IMR-90 (cell line): ENCODE results near the gene TMEM101. TPM values are rescaled to one million over a fixed set of nuclear protein-coding genes. Genes with fewer than 3 reads are reported as not detected.

Experiments
- ATAC-seq: fragments of 200-7000 bp; cut with Tn5 transposase; 2 replicates; pipeline ENCODE4 v1.9.1; 2020; ENCODE audit warnings: low read depth, mild to moderate bottlenecking, moderate library complexity
- BruUV-seq: library from RNA; stranded (reverse); fragments of 400-500 nt; replicated peaks from 2 replicates; lab custom pipeline; 2021; lab: Mats Ljungman, UMichigan
- CTCF ChIA-PET: fragments of 300-600 bp; formaldehyde crosslinking; extraction: SDS; loops from one replicate; lab custom pipeline; 2021; ENCODE audit warnings: antibody characterized with exemption; lab: Yijun Ruan, JAX
- POLR2A ChIA-PET: fragments of 300-600 bp; sonication (Branson Sonifier 250); formaldehyde crosslinking; loops from one replicate; lab custom pipeline; 2022; ENCODE audit warnings: antibody characterized with exemption; ENCODE audit not compliant: unreplicated experiment; lab: Charles Lee
- DNase-seq: peaks from one replicate; pipeline ENCODE4 v3.0.0; 2013
- H2AFZ ChIP-seq: replicated peaks from 2 replicates; pipeline ENCODE3; 2013; ENCODE audit warnings: low read length, mild to moderate bottlenecking; ENCODE audit not compliant: poor library complexity
- H2AK5ac ChIP-seq: 2 replicates; pipeline ENCODE4 v1.6.1; 2013; ENCODE audit warnings: low read depth, low read length, inconsistent platforms
- H2AK9ac ChIP-seq: replicated peaks from 2 replicates; pipeline ENCODE3; 2013; ENCODE audit warnings: mild to moderate bottlenecking, low read depth, low read length, moderate library complexity; ENCODE audit not compliant: poor library complexity
- H2BK120ac ChIP-seq: 2 replicates; pipeline ENCODE4 v1.6.1; 2013; ENCODE audit warnings: low read depth, low read length, inconsistent platforms
- H2BK15ac ChIP-seq: 3 replicates; pipeline ENCODE4 v1.6.1; 2013; ENCODE audit warnings: low read depth, low read length, inconsistent platforms
- H2BK20ac ChIP-seq: 2 replicates; pipeline ENCODE4 v1.6.1; 2013; ENCODE audit warnings: low read depth, mild to moderate bottlenecking, inconsistent platforms, low read length, moderate library complexity
- H2BK5ac ChIP-seq: 2 replicates; pipeline ENCODE4 v1.6.1; 2013; ENCODE audit warnings: mild to moderate bottlenecking, low read depth, low read length, inconsistent platforms; ENCODE audit not compliant: poor library complexity, severe bottlenecking
- H3K14ac ChIP-seq: replicated peaks from 2 replicates; pipeline ENCODE4 v1.6.1; 2013; ENCODE audit warnings: low read depth, low read length, inconsistent platforms
- H3K18ac ChIP-seq: 2 replicates; pipeline ENCODE4 v1.6.1; 2013; ENCODE audit warnings: low read depth, low read length, control low read depth
- H3K23ac ChIP-seq: 2 replicates; pipeline ENCODE4 v1.6.1; 2013; ENCODE audit warnings: low read depth, low read length, inconsistent platforms
- H3K27ac ChIP-seq: 2 replicates; pipeline ENCODE4 v1.5.1; 2013; ENCODE audit warnings: mild to moderate bottlenecking, control low read depth, low read length; ENCODE audit not compliant: insufficient read depth
- H3K27me3 ChIP-seq: 2 replicates; pipeline ENCODE4 v1.6.1; 2013; ENCODE audit warnings: low read length; ENCODE audit not compliant: control insufficient read depth, insufficient read depth
- H3K36me3 ChIP-seq: 2 replicates; pipeline ENCODE4 v1.6.1; 2013; ENCODE audit warnings: low read length, mixed read lengths; ENCODE audit not compliant: control insufficient read depth, insufficient read depth
- H3K4ac ChIP-seq: 2 replicates; pipeline ENCODE4 v1.6.1; 2013; ENCODE audit warnings: low read depth, low read length, inconsistent platforms
- H3K4me1 ChIP-seq: 2 replicates; pipeline ENCODE4 v1.6.1; 2013; ENCODE audit warnings: low read length, mixed read lengths; ENCODE audit not compliant: control insufficient read depth, insufficient read depth
- H3K4me2 ChIP-seq: 2 replicates; pipeline ENCODE4 v1.6.1; 2013; ENCODE audit warnings: low read depth, mild to moderate bottlenecking, control low read depth, low read length, moderate library complexity
- H3K4me3 ChIP-seq: 2 replicates; pipeline ENCODE4 v1.5.1; 2013; ENCODE audit warnings: low read depth, mild to moderate bottlenecking, control low read depth, low read length, moderate library complexity; ENCODE audit not compliant: insufficient read depth
- H3K56ac ChIP-seq: 2 replicates; pipeline ENCODE4 v1.6.1; 2013; ENCODE audit warnings: low read length, inconsistent platforms; ENCODE audit not compliant: insufficient read depth; ENCODE audit errors: extremely low read depth
- H3K79me1 ChIP-seq, 2 experiments: 2 replicates each; pipeline ENCODE4 v1.6.1; 2013; ENCODE audit warnings: low read length in 2 of 2, inconsistent platforms in 1 of 2, low read depth in 1 of 2
- H3K9ac ChIP-seq: 2 replicates; pipeline ENCODE4 v1.6.1; 2013; ENCODE audit warnings: low read depth, low read length, control low read depth
- H3K9me1 ChIP-seq: 2 replicates; pipeline ENCODE4 v1.6.1; 2013; ENCODE audit warnings: low read length, inconsistent platforms; ENCODE audit not compliant: insufficient read depth
- H3K9me3 ChIP-seq: 2 replicates; pipeline ENCODE4 v1.6.1; 2013; ENCODE audit warnings: low read length; ENCODE audit not compliant: control insufficient read depth, insufficient read depth
- H4K20me1 ChIP-seq: 2 replicates; pipeline ENCODE4 v1.6.1; 2013; ENCODE audit warnings: low read length, inconsistent platforms; ENCODE audit not compliant: insufficient read depth
- H4K5ac ChIP-seq: 2 replicates; pipeline ENCODE4 v1.6.1; 2013; ENCODE audit warnings: mild to moderate bottlenecking, low read depth, low read length, control low read depth
- H4K8ac ChIP-seq, 2 experiments: 2 replicates each; pipeline ENCODE4 v1.6.1; 2013; ENCODE audit warnings: low read depth in 2 of 2, low read length in 2 of 2, control low read depth in 1 of 2, inconsistent platforms in 1 of 2
- H4K91ac ChIP-seq: 2 replicates; pipeline ENCODE4 v1.6.1; 2013; ENCODE audit warnings: low read depth, low read length, inconsistent platforms; ENCODE audit not compliant: insufficient read depth
- CEBPB ChIP-seq: IDR thresholded peaks from 2 replicates; pipeline ENCODE4 v1.6.1; 2012; ENCODE audit warnings: low read depth, low read length, improper control_type of control experiment
- CHD1 ChIP-seq: IDR thresholded peaks from 2 replicates; pipeline ENCODE4 v1.6.1; 2012; ENCODE audit warnings: low read depth, low read length, improper control_type of control experiment
- FOS ChIP-seq: fragments of 150-350 bp; IDR thresholded peaks from 2 replicates; pipeline ENCODE4 v1.6.1; 2016; ENCODE audit warnings: low read depth, low read length
- MAZ ChIP-seq: IDR thresholded peaks from 2 replicates; pipeline ENCODE4 v1.6.1; 2012; ENCODE audit warnings: low read depth, mild to moderate bottlenecking, low read length, improper control_type of control experiment, moderate library complexity, borderline replicate concordance
- NFE2L2 ChIP-seq: fragments of 150-350 bp; IDR thresholded peaks from 2 replicates; pipeline ENCODE4 v1.6.1; 2016; ENCODE audit warnings: low read depth, mild to moderate bottlenecking, low read length
- POLR2A ChIP-seq: IDR thresholded peaks from 2 replicates; pipeline ENCODE4 v1.6.1; 2012; ENCODE audit warnings: mild to moderate bottlenecking, low read depth, low read length
- RCOR1 ChIP-seq: IDR thresholded peaks from 2 replicates; pipeline ENCODE4 v1.6.1; 2012; ENCODE audit warnings: mild to moderate bottlenecking, low read length, improper control_type of control experiment; ENCODE audit not compliant: insufficient replicate concordance
- USF2 ChIP-seq: fragments of 150-350 bp; IDR thresholded peaks from 2 replicates; pipeline ENCODE4 v1.6.1; 2017; ENCODE audit warnings: mild to moderate bottlenecking, antibody characterized with exemption, low read length, low read depth
- WGBS, 2 experiments: methylation state at CpG; one replicate each; pipeline versions ENCODE4 v1.1.5 to v1.1.7; 2013; ENCODE audit warnings: missing lambda C conversion rate in 2 of 2; ENCODE audit not compliant: insufficient read length in 1 of 2; ENCODE audit errors: extremely low coverage in 2 of 2; 5-methylcytosine and 5-hydroxymethylcytosine counted together
- dilution Hi-C: fragments of 300-500 bp; cut with HindIII; formaldehyde crosslinking; loops from one replicate; pipeline ENCODE4 v1.14.3; 2018; ENCODE audit warnings: low sequenced_read_pairs; ENCODE audit not compliant: unreplicated experiment
- in situ Hi-C: fragments of 300-500 bp; cut with MboI; formaldehyde crosslinking; loops from 3 replicates; pipeline ENCODE4 v1.14.3; 2019; ENCODE audit warnings: low sequenced_read_pairs, inconsistent platforms, mixed read lengths
- intact Hi-C: fragments of 100-400 bp; cut with micrococcal nuclease; formaldehyde crosslinking; loops from 2 replicates; pipeline ENCODE4 v1.10.0; 2022
- polyA plus RNA-seq, 3 experiments: library from polyadenylated mRNA; depleted of rRNA; stranded (reverse); fragments of >200 nt; gene quantifications; 2 replicates each; pipeline ENCODE4 v1.2.3, GENCODE V29; 2012; ENCODE audit warnings: low replicate concordance in 1 of 3
- total RNA-seq: library from RNA; depleted of rRNA; stranded (reverse); fragments of >200 nt; gene quantifications from 2 replicates; pipeline ENCODE4 v1.2.3, GENCODE V29; 2012
- TF ChIP-seq, protein P1 (sequence below): fragments of 150-350 bp; IDR thresholded peaks from 2 replicates; pipeline ENCODE4 v1.6.1; 2016; ENCODE audit warnings: low read depth, mild to moderate bottlenecking, low read length, moderate library complexity, borderline replicate concordance
- TF ChIP-seq, protein P2 (sequence below): conservative IDR thresholded peaks from 2 replicates; pipeline ENCODE4 v1.5.1; 2012; ENCODE audit warnings: mild to moderate bottlenecking, low read depth, low read length, improper control_type of control experiment

TMEM101 gene
- total and polyA plus RNA-seq, 2 of the 4 experiments (the other 2 are of a cell fraction), result 30.7 to 36.6 TPM

DNA sequence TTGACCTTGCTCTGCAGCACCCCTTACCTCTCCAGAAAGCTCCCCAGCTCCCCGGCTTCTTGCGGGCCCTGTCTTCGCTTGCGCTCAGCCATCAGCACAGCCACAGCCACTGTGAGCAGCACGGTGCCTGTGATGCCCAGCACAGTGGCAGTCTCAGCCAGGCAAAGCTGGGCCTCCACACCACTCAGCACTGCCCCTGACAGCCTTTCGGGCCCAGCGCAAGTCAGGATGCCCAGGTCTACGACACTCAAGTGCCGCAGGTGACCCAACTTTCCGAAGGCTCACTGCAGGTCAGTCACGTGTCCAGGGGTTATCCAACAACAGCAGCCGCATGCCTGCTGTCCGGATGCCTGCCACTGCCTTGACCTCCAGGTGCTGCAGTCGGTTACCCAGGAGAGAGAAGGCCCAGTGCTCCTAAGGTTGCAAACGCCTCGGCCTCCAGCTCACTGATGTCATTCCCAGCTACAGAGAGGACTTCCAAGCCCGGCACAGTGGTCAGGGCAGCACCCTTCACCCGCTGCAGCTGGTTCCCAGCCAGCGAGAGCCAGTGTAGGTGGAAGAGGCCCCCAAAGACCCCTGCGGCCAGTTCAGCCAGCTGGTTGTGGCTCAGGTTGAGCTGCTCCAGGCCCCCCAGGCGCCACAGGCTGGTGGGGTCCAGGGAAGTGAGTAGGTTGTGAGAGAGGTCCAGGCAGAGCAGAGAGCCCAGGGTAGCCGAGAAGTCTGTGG, 8.9 kb upstream of the TMEM101 start:
- H4K91ac ChIP-seq, result no peak overlapping the region
- H2AFZ ChIP-seq, result no peak overlapping the region
- H3K4me2 ChIP-seq, result no peak overlapping the region
- peaks cover 3 to 21% of the 10 kb centered on the region in 2 experiments; a peak in 3 of 4 replicates for H3K79me1 ChIP-seq
- no peak overlapping the region for H3K27ac ChIP-seq
- in situ Hi-C loops (no loop called here), intact Hi-C loops (no loop called here), dilution Hi-C loops (no loop called here)
- POLR2A ChIA-PET, result no interaction called here
- no peak overlapping the region for H2AK5ac ChIP-seq
- no peaks in the 10 kb centered on the region for H3K4me1 ChIP-seq
- H3K23ac ChIP-seq, result no peak overlapping the region
- no peaks in the 10 kb centered on the region for H3K9me3 ChIP-seq
- no peaks in the 10 kb centered on the region for H3K27me3 ChIP-seq
- ATAC-seq (no peak), DNase-seq (no peak)
- CTCF ChIA-PET, result interaction anchor here (0.6 kb wide), 1 partner anchor 15 kb away, joined by 3 read pairs; no protein-coding TSS in a partner anchor
- no peak overlapping the region for H2AK9ac ChIP-seq
- peaks cover 5% of the 10 kb centered on the region for H4K20me1 ChIP-seq
- H3K4ac ChIP-seq, result no peak overlapping the region
- peaks cover 11% of the 10 kb centered on the region for H3K9me1 ChIP-seq
- peaks cover 20% of the 10 kb centered on the region for H3K36me3 ChIP-seq
- no peak overlapping the region for H3K18ac ChIP-seq
- TF ChIP-seq, protein P1, sequence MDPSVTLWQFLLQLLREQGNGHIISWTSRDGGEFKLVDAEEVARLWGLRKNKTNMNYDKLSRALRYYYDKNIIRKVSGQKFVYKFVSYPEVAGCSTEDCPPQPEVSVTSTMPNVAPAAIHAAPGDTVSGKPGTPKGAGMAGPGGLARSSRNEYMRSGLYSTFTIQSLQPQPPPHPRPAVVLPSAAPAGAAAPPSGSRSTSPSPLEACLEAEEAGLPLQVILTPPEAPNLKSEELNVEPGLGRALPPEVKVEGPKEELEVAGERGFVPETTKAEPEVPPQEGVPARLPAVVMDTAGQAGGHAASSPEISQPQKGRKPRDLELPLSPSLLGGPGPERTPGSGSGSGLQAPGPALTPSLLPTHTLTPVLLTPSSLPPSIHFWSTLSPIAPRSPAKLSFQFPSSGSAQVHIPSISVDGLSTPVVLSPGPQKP, result no peak
- TF ChIP-seq, protein P2, sequence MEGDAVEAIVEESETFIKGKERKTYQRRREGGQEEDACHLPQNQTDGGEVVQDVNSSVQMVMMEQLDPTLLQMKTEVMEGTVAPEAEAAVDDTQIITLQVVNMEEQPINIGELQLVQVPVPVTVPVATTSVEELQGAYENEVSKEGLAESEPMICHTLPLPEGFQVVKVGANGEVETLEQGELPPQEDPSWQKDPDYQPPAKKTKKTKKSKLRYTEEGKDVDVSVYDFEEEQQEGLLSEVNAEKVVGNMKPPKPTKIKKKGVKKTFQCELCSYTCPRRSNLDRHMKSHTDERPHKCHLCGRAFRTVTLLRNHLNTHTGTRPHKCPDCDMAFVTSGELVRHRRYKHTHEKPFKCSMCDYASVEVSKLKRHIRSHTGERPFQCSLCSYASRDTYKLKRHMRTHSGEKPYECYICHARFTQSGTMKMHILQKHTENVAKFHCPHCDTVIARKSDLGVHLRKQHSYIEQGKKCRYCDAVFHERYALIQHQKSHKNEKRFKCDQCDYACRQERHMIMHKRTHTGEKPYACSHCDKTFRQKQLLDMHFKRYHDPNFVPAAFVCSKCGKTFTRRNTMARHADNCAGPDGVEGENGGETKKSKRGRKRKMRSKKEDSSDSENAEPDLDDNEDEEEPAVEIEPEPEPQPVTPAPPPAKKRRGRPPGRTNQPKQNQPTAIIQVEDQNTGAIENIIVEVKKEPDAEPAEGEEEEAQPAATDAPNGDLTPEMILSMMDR, result no peak
- no peak for TF ChIP-seq CEBPB
- no peak for TF ChIP-seq FOS
- no peak for TF ChIP-seq POLR2A
- TF ChIP-seq USF2, result no peak
- no peak for TF ChIP-seq RCOR1
- TF ChIP-seq MAZ, result no peak
- TF ChIP-seq CHD1, result no peak
- no peak for TF ChIP-seq NFE2L2
- 94% methylated on average over 9 of the region's 22 CpGs; no CpG with 5 or more reads in 1 of the 2 experiments for WGBS, 2 experiments
- H3K4me3 ChIP-seq, result no peak overlapping the region
- no peak overlapping the region for H4K5ac ChIP-seq
- H3K56ac ChIP-seq, result no peak overlapping the region
- no TSS peak for BruUV-seq
- H2BK5ac ChIP-seq, result no peak overlapping the region
- no peak overlapping the region for H2BK20ac ChIP-seq
- no peak overlapping the region for H3K14ac ChIP-seq
- H4K8ac ChIP-seq, result no peak overlapping the region
- no peak overlapping the region for H3K9ac ChIP-seq
- H2BK120ac ChIP-seq, result no peak overlapping the region
- no peak overlapping the region for H2BK15ac ChIP-seq
